ENCODE measurements around the gene AFAP1L2. TPM values are rescaled to one million over a fixed set of nuclear protein-coding genes. Genes with fewer than 3 reads are reported as not detected.
"Not testable (repeated sequence)": the region's sequence is repeated elsewhere in the genome, so short reads cannot be mapped to it uniquely, and the experiment has no call there.

The AFAP1L2 gene
- polyA plus RNA-seq, 4 donors: 40.2 to 49.1 (median 44.4) TPM

GRCh38 chr10:114343623-114344505 is 60.4 kb downstream of the AFAP1L2 start:
- DNase-seq (ENCODE audit: low read depth in 4 of 4, low spot score in 2 of 4): no peak

- DNase-seq (ENCODE audit: low read depth in 4 of 4, low spot score in 2 of 4): no peak
These were observed 61.3 kb downstream of the AFAP1L2 start for GRCh38 chr10:114342976-114343375.

- no peak for DNase-seq (ENCODE audit: low read depth in 4 of 4, low spot score in 2 of 4)
These were observed 63.5 kb downstream of the AFAP1L2 start for GRCh38 chr10:114340816-114341215.

- no peak for DNase-seq (ENCODE audit: low read depth in 4 of 4, low spot score in 2 of 4)
These were observed 66.5 kb downstream of the AFAP1L2 start for GRCh38 chr10:114337510-114338462.

DNA sequence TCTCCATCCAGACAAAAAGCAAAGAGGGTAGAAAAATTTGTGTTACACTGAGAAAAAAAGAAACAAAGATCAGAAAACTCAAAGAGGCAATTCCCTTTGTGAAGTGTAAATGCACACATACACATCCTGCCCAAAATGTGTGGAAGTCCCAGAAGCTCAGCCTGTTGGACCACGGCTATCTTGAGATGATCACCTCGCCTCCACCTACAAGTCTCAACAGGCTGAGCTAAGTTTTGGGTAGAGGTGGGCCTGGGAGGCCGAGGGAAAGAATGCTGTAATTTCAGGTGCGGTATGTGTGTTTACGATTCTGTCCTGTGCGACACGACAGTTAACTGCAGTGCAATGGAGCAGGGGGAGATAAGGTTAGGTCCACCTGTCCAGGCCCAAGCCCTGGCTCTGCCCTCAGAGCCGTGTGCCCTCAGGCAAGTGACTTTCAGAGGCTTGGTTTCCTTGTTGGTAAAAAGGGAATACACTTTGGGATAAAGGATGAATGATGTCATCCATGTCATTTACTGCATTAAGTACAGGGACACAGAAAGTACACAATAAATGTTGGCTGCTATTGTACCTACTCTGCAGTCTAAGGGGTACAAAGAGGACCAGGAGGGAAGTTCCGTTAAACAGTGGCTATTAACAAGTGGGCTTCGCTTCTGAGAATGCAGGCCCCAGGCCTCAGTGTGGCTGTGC is 67.3 kb downstream of the AFAP1L2 start:
- DNase-seq (ENCODE audit: low read depth in 4 of 4, low spot score in 2 of 4): no peak

DNA sequence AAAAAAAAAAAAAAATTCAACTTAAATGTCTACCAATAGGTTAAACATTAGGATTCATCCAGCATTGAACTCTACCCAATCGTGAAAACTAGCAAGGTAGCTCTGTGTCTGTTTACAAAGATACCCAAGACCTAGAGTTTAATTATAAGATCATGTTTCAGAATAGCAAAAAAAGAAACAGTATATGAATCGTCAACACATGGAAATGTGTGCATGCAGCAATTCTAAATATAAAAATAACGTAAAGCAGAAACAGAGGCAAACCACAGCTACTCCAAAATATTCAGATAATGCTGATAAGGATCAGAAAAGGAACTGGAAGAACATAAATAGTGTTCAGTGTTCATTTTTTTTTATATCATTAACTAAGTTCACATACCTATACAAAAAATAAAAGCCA is 68.7 kb downstream of the AFAP1L2 start:
- DNase-seq (ENCODE audit: low read depth in 4 of 4, low spot score in 2 of 4): no peak

DNA sequence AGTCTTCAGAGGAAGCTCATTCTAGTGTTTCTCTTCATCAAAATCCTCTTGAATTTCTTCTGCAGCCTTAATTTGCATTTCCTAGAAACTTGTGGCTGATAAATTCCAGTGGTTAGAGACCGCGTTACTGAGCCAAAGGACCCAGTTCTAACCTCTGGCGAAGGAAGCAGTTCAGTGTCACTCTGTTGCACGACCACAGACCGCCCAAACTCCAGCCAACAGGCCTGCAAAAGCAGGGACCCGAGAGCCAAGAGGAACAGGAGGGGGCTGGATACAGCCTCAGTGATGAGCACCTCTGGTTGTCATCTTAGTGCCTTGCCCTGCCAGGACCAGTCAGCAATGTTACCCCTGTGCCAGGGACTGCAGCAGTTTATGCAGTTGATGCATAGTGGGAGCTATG is 70.0 kb downstream of the AFAP1L2 start:
- no peak for DNase-seq (ENCODE audit: low read depth in 4 of 4, low spot score in 2 of 4)

DNA sequence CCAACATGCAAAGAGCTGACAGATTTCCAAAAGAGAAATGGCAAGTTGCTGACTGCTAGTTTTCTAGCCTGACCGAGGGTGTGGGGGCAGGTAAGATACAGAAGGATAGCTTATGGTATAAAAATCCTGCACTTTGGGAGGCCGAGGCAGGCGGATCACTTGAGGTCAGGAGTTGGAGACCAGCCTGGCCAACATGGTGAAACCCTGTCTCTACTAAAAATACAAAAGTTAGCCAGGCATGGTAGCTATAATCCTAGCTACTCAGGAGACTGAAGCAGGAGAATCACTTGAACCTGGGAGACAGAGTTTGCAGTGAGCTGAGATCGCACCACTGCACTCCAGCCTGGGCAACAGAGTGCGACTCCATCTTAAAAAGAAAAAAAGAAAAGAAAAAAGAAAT is 70.9 kb downstream of the AFAP1L2 start:
- not testable (repeated sequence) for DNase-seq (ENCODE audit: low read depth in 4 of 4, low spot score in 2 of 4)

DNA sequence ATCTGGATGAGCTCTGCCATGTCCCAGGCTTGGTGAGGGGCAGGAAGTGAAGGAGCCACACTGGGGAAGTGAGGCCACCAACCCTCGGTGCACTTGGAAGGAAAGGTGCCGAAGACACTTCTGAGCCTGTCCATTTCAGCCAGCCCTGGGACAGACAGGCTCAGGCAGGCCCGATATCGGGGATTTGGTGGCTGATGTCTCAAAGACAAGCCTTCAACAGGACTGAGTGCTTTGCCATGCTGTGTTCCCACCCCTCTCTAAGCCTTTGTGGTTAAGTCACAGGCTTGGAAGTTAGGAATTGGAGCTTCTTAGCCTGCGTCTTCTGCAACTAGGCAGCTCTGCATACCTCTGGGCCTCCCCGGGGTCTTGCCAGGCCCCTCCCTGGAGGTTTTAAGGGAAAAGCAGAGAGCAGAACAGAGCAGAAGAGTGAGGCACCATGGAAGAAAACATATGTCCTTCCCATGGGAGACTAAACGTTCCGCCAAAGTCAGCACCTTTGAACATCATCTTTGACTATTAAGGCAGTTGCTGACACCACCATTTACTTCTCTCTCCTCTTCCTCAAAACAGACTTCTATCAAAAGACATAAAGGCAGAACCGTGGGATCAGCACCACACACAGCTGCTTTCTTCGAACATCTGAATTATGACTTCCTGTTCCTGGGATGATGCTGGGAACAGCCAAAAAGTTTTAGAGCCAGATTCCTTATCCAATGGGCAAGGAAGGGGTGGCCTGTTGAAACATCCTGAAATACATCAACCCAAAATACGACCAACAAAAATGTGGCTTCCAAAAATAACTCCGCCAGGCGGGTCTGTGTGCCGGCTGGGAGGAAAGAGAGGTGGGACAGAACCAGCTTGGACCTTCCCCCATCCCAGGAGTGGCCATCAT is 71.8 kb downstream of the AFAP1L2 start:
- DNase-seq (ENCODE audit: low read depth in 4 of 4, low spot score in 2 of 4): no peak

GRCh38 chr10:114329634-114330365 is 74.5 kb downstream of the AFAP1L2 start:
- DNase-seq (ENCODE audit: low read depth in 4 of 4, low spot score in 2 of 4): no peak

GRCh38 chr10:114328874-114329273 is 75.4 kb downstream of the AFAP1L2 start:
- no peak for DNase-seq (ENCODE audit: low read depth in 4 of 4, low spot score in 2 of 4)

- no peak for DNase-seq (ENCODE audit: low read depth in 4 of 4, low spot score in 2 of 4)
These were observed 75.9 kb downstream of the AFAP1L2 start for GRCh38 chr10:114328441-114328812.

DNA sequence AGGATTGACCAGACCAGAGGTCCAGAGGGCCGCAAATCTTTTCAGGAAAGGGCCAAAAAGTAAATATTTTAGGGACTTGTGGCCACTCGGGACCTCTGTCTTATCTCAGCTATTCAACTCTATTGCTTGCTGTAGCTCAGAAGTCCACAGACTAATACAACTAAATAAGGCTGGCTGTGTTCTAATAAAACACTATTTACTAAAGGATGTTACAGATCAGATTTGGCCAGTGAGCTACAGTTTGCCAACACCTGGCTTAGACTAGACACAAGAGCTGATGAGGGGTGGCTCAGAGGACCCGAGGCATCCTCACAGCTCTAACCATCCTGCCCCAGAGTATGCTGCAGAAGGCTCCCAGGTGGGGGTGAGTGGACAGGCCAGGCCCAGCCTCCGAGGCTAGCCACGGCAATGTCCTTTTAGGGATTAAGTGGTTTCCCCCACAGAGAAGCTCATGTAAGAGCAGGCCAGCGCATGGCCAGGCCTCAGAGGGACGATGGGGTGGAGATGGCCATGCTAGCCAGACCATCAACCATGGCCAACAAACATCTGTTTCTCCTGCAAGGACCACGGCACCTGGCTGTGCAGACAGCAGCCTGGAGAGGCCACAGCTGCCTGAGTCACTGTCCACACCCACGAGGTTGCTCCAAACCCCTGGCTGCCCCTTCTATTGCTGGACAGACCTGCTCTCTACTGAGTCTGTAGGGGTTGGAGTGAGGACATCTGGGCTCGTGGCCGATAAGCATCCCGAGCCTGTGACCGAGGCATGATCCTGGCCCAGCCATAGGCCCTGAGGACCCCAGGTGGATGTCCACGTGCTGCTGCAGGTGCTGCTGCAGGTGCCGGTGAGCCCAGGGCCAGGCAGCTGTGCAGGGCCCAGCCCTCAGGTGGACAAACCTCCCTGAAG is 76.5 kb downstream of the AFAP1L2 start:
- no peak for DNase-seq (ENCODE audit: low read depth in 4 of 4, low spot score in 2 of 4)

DNA sequence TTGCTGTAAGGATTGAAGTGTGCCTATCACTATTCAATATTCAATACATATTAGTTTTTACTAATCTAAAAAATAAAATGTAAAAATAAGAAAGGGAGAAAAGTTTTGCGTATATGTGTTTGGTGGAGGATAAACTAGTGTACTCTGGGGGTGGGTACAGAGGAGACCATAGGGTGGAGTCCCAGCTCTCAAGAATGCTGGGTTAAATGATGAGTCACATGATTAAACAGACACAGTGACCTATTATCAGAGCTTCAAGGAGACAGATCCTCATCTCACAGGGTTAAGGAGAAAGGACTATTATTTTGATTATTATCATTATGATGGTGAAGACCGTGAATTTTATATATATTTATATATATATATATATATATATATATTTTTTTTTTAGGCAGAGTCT is 77.5 kb downstream of the AFAP1L2 start:
- no peak for DNase-seq (ENCODE audit: low read depth in 4 of 4, low spot score in 2 of 4)

- no peak for DNase-seq (ENCODE audit: low read depth in 4 of 4, low spot score in 2 of 4)
These were observed 81.3 kb downstream of the AFAP1L2 start for GRCh38 chr10:114323023-114323422.

DNA sequence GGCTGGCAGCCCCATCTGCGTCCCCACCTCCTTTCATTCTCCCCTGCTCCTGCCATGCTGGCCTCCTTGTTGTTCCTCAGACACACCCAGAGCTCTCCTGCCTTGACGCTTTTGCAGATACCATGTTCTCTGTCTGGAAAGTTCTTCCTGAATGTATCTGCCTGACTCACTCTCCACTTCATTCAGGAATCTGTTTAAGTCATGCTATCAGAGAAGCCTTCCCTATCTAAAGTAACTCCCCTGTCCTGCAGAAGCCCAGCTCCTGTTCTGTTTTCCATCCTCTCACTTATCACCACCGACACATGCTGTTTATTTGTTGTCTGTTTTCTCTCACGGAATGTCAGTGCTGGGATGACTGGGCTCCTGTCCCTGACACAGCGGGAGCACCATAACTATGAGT is 82.0 kb downstream of the AFAP1L2 start:
- no peak for DNase-seq (ENCODE audit: low read depth in 4 of 4, low spot score in 2 of 4)

GRCh38 chr10:114320249-114321116 is 83.8 kb downstream of the AFAP1L2 start:
- no peak for DNase-seq (ENCODE audit: low read depth in 4 of 4, low spot score in 2 of 4)
